Panc1 (cell line): ENCODE results near the gene UBQLN1. TPM values are rescaled to one million over a fixed set of nuclear protein-coding genes. Genes with fewer than 3 reads are reported as not detected.

Experiments
- ATAC-seq: fragments of 200-7000 bp; cut with Tn5 transposase; 2 replicates; pipeline ENCODE4 v1.9.1; 2020; ENCODE audit warnings: mild to moderate bottlenecking, moderate library complexity
- BruUV-seq: library from RNA; stranded (reverse); fragments of 400-500 nt; replicated peaks from 2 replicates; lab custom pipeline; 2021; lab: Mats Ljungman, UMichigan
- CTCF ChIA-PET: fragments of 300-600 bp; sonication (Branson Sonifier 250); formaldehyde crosslinking; loops from one replicate; lab custom pipeline; 2022; ENCODE audit warnings: antibody characterized with exemption; lab: Charles Lee
- POLR2A ChIA-PET: fragments of 300-600 bp; sonication (Branson Sonifier 250); formaldehyde crosslinking; loops from one replicate; lab custom pipeline; 2022; ENCODE audit warnings: antibody characterized with exemption; lab: Charles Lee
- DNase-seq: peaks from one replicate; pipeline ENCODE4 v3.0.0-alpha.2; 2010; ENCODE audit warnings: low read depth, low spot score
- H3K27ac ChIP-seq: 2 replicates; pipeline ENCODE4 v1.5.1; 2011; ENCODE audit warnings: mild to moderate bottlenecking, low read length, inconsistent platforms
- H3K27me3 ChIP-seq: fragments of 200-500 bp; sonication (Bioruptor generic); 2 replicates; pipeline ENCODE4 v1.6.0; 2014; ENCODE audit warnings: low read length, inconsistent platforms; ENCODE audit not compliant: control insufficient read depth, insufficient read depth
- H3K36me3 ChIP-seq: fragments of 200-500 bp; sonication (Bioruptor generic); 2 replicates; pipeline ENCODE4 v1.5.1; 2014; ENCODE audit warnings: inconsistent platforms, mild to moderate bottlenecking, low read length, moderate library complexity; ENCODE audit not compliant: control insufficient read depth, insufficient read depth
- H3K4me1 ChIP-seq: 2 replicates; pipeline ENCODE4 v1.5.1; 2011; ENCODE audit warnings: inconsistent platforms, mild to moderate bottlenecking, low read length, moderate library complexity; ENCODE audit not compliant: control insufficient read depth, insufficient read depth
- H3K4me3 ChIP-seq, 2 experiments: 2 replicates each; pipeline ENCODE4 v1.5.1; 2011 to 2012; ENCODE audit warnings: low read depth in 2 of 2, low read length in 2 of 2, mild to moderate bottlenecking in 2 of 2, inconsistent platforms in 1 of 2, moderate library complexity in 1 of 2
- H3K9me3 ChIP-seq: fragments of 200-500 bp; sonication (Bioruptor generic); 2 replicates; pipeline ENCODE4 v1.5.1; 2014; ENCODE audit warnings: low read depth, mild to moderate bottlenecking, inconsistent platforms, low read length, moderate library complexity; ENCODE audit not compliant: control insufficient read depth, insufficient read depth
- POLR2AphosphoS5 ChIP-seq: IDR thresholded peaks from 2 replicates; pipeline ENCODE4 v1.6.1; 2012; ENCODE audit warnings: mild to moderate bottlenecking, low read depth, low read length, moderate library complexity
- SIN3A ChIP-seq: IDR thresholded peaks from 2 replicates; pipeline ENCODE4 v1.6.1; 2012; ENCODE audit warnings: low read depth, mild to moderate bottlenecking, low read length, moderate library complexity, borderline replicate concordance; ENCODE audit not compliant: insufficient read depth
- TCF7L2 ChIP-seq: IDR thresholded peaks from 2 replicates; pipeline ENCODE4 v1.6.1; 2011; ENCODE audit warnings: mild to moderate bottlenecking, low read depth, low read length, inconsistent platforms
- in situ Hi-C: cut with HindIII; loops from 2 replicates; pipeline ENCODE4 v1.10.0; 2016; ENCODE audit warnings: low sequenced_read_pairs, low pct_unique_long_range_greater_than_20kb
- intact Hi-C: fragments of 100-400 bp; cut with micrococcal nuclease; formaldehyde crosslinking; loops from one replicate; pipeline ENCODE4 v1.10.0; 2022; ENCODE audit not compliant: unreplicated experiment
- total RNA-seq: library from RNA; stranded (reverse); gene quantifications from one replicate; pipeline ENCODE4 v1.2.1, GENCODE V29; 2021; ENCODE audit not compliant: unreplicated experiment
- TF ChIP-seq, protein P1 (sequence below): fragments of 450-650 bp; IDR thresholded peaks from 2 replicates; pipeline ENCODE4 v1.5.1; 2017; ENCODE audit warnings: mild to moderate bottlenecking
- TF ChIP-seq, protein P2 (sequence below), 2 experiments: IDR thresholded peaks; 2 replicates each; pipeline ENCODE4 v1.6.1; 2011 to 2012; ENCODE audit warnings: low read depth in 2 of 2, control low read depth in 1 of 2, low read length in 1 of 2, mild to moderate bottlenecking in 1 of 2, moderate library complexity in 1 of 2; ENCODE audit not compliant: insufficient read depth in 1 of 2

UBQLN1 gene
- total RNA-seq, 1 experiment from 2014 or later = 92.8 TPM

DNA sequence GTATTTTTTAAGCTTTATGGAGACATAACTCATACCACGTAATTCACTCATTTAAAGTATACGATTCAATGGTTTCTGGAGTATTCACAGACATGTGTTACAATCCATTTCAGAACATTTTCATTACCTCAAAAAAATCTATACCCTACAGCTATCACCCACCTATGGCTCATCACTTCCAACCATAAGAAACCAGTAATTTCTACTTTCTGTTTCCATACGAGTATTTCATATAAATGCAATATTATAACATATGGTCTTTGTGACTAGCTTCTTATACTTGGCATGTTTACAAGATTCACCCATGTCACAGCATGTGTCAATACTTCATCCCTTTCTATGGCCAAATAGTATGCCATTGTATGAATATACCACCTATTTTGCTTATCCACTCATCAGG lies 18.8 kb downstream of the UBQLN1 start:
- Histone ChIP-seq H3K9me3 (no peaks in the 10 kb centered on the region), H3K4me3 (no peak overlapping the region), H3K27ac (no peak overlapping the region), H3K4me1 (no peaks in the 10 kb centered on the region; the same call in 1 of the 2 replicates), H3K36me3 (no peaks in the 10 kb centered on the region), H3K27me3 (no peaks in the 10 kb centered on the region)
- DNase-seq (no peak), ATAC-seq (no peak)
- no TSS peak for BruUV-seq
- TF ChIP-seq, protein P1, sequence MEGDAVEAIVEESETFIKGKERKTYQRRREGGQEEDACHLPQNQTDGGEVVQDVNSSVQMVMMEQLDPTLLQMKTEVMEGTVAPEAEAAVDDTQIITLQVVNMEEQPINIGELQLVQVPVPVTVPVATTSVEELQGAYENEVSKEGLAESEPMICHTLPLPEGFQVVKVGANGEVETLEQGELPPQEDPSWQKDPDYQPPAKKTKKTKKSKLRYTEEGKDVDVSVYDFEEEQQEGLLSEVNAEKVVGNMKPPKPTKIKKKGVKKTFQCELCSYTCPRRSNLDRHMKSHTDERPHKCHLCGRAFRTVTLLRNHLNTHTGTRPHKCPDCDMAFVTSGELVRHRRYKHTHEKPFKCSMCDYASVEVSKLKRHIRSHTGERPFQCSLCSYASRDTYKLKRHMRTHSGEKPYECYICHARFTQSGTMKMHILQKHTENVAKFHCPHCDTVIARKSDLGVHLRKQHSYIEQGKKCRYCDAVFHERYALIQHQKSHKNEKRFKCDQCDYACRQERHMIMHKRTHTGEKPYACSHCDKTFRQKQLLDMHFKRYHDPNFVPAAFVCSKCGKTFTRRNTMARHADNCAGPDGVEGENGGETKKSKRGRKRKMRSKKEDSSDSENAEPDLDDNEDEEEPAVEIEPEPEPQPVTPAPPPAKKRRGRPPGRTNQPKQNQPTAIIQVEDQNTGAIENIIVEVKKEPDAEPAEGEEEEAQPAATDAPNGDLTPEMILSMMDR = no peak
- TF ChIP-seq POLR2AphosphoS5 = no peak
- TF ChIP-seq, protein P2, sequence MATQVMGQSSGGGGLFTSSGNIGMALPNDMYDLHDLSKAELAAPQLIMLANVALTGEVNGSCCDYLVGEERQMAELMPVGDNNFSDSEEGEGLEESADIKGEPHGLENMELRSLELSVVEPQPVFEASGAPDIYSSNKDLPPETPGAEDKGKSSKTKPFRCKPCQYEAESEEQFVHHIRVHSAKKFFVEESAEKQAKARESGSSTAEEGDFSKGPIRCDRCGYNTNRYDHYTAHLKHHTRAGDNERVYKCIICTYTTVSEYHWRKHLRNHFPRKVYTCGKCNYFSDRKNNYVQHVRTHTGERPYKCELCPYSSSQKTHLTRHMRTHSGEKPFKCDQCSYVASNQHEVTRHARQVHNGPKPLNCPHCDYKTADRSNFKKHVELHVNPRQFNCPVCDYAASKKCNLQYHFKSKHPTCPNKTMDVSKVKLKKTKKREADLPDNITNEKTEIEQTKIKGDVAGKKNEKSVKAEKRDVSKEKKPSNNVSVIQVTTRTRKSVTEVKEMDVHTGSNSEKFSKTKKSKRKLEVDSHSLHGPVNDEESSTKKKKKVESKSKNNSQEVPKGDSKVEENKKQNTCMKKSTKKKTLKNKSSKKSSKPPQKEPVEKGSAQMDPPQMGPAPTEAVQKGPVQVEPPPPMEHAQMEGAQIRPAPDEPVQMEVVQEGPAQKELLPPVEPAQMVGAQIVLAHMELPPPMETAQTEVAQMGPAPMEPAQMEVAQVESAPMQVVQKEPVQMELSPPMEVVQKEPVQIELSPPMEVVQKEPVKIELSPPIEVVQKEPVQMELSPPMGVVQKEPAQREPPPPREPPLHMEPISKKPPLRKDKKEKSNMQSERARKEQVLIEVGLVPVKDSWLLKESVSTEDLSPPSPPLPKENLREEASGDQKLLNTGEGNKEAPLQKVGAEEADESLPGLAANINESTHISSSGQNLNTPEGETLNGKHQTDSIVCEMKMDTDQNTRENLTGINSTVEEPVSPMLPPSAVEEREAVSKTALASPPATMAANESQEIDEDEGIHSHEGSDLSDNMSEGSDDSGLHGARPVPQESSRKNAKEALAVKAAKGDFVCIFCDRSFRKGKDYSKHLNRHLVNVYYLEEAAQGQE (IDR thresholded peaks at IDR 0.05; ENCODE audit: insufficient read depth in 1 of 2, low read depth in 2 of 2, low read length in 1 of 2) = no peak
- no peak for TF ChIP-seq SIN3A
- no peak for TF ChIP-seq TCF7L2
- intact Hi-C loops (no loop called here), in situ Hi-C loops (no loop called here)
- POLR2A ChIA-PET = interaction anchor here (0.6 kb wide), 1 partner anchor 8 kb away, joined by 5 read pairs; no protein-coding TSS in a partner anchor
- CTCF ChIA-PET = no interaction called here

- CTCF ChIA-PET = no interaction called here
- no TSS peak for BruUV-seq
- no peak overlapping the region for H3K4me3 ChIP-seq
- no peak for ATAC-seq
- in situ Hi-C loops (no loop called here), intact Hi-C loops (no loop called here)
- TF ChIP-seq, protein P1 = no peak
- TF ChIP-seq, protein P2 (IDR thresholded peaks at IDR 0.05; ENCODE audit: insufficient read depth in 1 of 2, low read depth in 2 of 2, low read length in 1 of 2) = no peak
- TF ChIP-seq TCF7L2 = no peak
- no peak for TF ChIP-seq SIN3A
- TF ChIP-seq POLR2AphosphoS5 = no peak
- POLR2A ChIA-PET = no interaction called here
- H3K9me3 ChIP-seq = no peaks in the 10 kb centered on the region
- peaks cover 8% of the 10 kb centered on the region for H3K36me3 ChIP-seq
- no peak for DNase-seq
- no peaks in the 10 kb centered on the region; the same call in 1 of the 2 replicates for H3K4me1 ChIP-seq
- no peaks in the 10 kb centered on the region for H3K27me3 ChIP-seq
- H3K27ac ChIP-seq = no peak overlapping the region
Observed at GRCh38 chr9:83681490-83681889, 26.3 kb downstream of the UBQLN1 start.
